Fibroblast of villous mesenchyme (primary cell): Measurements from ENCODE around the gene TMEM245. TPM values are rescaled to one million over a fixed set of nuclear protein-coding genes. Genes with fewer than 3 reads are reported as not detected.

ENCODE experiments used
- DNase-seq: peaks from one replicate; pipeline ENCODE4 v3.0.0-alpha.2; 2010; ENCODE audit warnings: low read depth
- H3K4me3 ChIP-seq: 2 replicates; pipeline ENCODE4 v1.5.1; 2011; ENCODE audit warnings: low read depth, mild to moderate bottlenecking, low read length
- CTCF ChIP-seq: IDR thresholded peaks from 2 replicates; pipeline ENCODE4 v1.5.1; 2012; ENCODE audit warnings: low read depth, mild to moderate bottlenecking, low read length; ENCODE audit not compliant: insufficient read depth
- total RNA-seq: library from RNA; depleted of rRNA; stranded (reverse); fragments of >200 nt; gene quantifications from 2 replicates; pipeline ENCODE4 v1.2.3, GENCODE V29; 2012

The TMEM245 gene
- total RNA-seq, 1 donor: 86.8 TPM

DNA sequence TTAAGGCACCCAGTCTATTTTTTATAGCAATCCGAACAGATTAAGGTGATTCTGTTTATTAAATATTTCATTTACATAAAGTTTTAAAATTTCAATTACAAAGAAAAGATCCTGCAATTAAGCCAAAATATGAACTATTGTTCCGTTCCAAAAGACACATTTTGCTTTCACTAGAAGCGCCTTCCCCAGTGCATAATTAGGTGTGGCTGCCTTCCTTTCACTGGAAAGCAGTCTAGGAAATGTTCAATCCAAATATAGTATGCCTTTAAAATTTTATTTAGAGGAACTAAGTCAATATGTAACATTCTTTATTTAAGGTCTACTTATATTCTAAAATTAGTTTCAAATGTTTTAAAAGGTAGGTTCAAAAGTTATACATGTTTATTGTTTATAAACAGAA, 114.1 kb downstream of the TMEM245 start:
- H3K4me3 ChIP-seq: no peak overlapping the region
- no peak for DNase-seq
- TF ChIP-seq CTCF: no peak

DNA sequence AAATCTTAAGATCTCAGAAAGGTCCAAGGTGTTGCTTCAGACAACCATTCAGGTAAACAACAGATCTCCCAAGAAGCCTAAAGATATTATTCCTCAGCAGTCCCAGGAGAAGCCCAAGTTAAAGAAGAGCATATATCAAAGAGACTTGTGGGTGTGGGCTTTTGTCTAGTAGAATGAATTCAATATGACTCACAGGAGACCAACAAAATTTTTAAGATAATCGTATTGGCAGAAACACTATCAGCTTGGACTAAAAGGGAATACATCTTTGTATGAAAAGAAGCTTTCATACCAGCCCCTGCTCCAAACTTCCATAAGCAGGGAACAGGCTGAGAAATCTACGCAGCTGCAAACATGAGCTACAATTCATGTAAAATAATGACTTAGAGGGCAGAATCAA, 116.6 kb downstream of the TMEM245 start:
- no peak overlapping the region for H3K4me3 ChIP-seq
- no peak for DNase-seq
- TF ChIP-seq CTCF: no peak

DNA sequence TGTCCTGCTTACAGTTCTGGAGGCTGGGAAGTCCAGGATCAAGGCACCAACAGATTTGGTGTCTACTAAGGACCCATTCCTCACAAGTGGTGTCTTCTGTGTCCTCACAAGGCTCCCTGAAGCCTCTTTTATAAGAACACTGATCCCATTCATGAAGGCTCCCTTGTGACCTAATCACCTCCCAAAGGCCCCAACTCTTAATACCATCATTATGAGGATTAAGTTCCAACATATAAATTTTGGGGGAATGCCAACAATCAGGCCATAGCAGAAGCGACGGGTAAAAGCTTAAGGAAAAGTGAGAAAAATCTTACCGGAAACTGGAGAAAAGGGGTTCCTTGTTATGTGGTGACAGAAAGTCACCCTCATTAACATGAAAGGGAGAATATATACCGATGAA, 117.6 kb downstream of the TMEM245 start:
- no peak for TF ChIP-seq CTCF
- DNase-seq: no peak
- no peak overlapping the region for H3K4me3 ChIP-seq

DNA sequence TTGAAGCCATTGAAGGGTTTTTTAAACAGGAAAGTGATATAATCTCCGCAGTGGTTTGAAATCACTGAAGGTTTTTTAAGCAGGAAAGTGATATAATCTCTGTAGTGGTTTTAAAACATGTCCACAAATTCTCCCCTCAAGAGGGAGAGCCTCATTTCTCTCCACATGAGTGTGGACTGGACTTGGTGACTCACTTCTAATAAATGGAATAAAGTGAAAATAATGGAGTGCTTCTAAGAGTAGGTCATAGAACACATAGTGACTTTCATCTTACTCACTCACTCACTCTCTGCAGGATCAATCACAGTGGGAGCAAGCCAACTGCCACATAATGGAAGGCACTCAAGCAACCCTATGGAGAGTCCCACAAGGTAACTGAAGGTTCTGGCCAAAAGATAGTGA, 118.5 kb downstream of the TMEM245 start:
- TF ChIP-seq CTCF: no peak
- H3K4me3 ChIP-seq: no peak overlapping the region
- DNase-seq: peak; percentile 77

GRCh38 chr9:108997112-108997511, 122.6 kb downstream of the TMEM245 start:
- no peak for TF ChIP-seq CTCF
- H3K4me3 ChIP-seq: no peak overlapping the region

DNA sequence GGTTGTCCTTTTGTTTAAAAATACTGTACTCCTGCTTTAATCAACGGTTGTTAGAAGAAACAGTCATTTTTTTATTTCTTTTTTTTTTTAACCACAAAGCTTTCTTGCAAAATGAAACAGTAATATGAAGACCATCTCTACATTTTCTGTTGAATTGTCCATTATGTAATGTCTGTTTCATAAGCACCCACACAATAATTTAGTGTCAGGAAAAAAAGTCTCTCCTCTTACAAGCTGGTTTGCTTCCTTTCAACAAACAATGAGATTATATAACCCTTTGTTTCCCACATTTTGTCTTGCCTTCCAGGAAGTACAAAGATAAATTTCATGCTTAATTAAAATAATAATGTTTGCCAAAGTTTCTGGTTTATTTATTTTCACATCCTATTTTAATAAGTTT, 123.1 kb downstream of the TMEM245 start:
- TF ChIP-seq CTCF: no peak
- H3K4me3 ChIP-seq: no peak overlapping the region
- DNase-seq: no peak

More at GRCh38 chr9:108997112-108997511, 122.6 kb downstream of the TMEM245 start:
- DNase-seq: no peak

GRCh38 chr9:108994695-108995094, 125.1 kb downstream of the TMEM245 start:
- no peak for TF ChIP-seq CTCF
- no peak for DNase-seq
- no peak overlapping the region for H3K4me3 ChIP-seq
